ENCODE measurements around the gene SDHA. TPM values are rescaled to one million over a fixed set of nuclear protein-coding genes. Genes with fewer than 3 reads are reported as not detected.
"Not testable (repeated sequence)": the region's sequence is repeated elsewhere in the genome, so short reads cannot be mapped to it uniquely, and the experiment has no call there.

The SDHA gene
- total RNA-seq, 1 donor from 2014 or later: 91.7 TPM

- not testable (repeated sequence) for H3K27me3 ChIP-seq (ENCODE audit: insufficient read depth, low read length); H3K79me2 ChIP-seq (ENCODE audit: insufficient read depth, low read length); H3K4me3 Mint-ChIP-seq (ENCODE audit: unreplicated experiment); H3K9me3 Mint-ChIP-seq (ENCODE audit: unreplicated experiment); H3K4me1 ChIP-seq (ENCODE audit: insufficient read depth, low read length); H3K4me3 ChIP-seq (ENCODE audit: insufficient read depth, low read depth, low read length); H3K27ac ChIP-seq (ENCODE audit: low read depth, low read length); DNase-seq (ENCODE audit: low read depth); FAIRE-seq; H3K27ac Mint-ChIP-seq (ENCODE audit: unreplicated experiment); H3K9me3 ChIP-seq (ENCODE audit: insufficient read depth, low read depth, low read length); H3K9ac ChIP-seq (ENCODE audit: low read length); H2AFZ ChIP-seq (ENCODE audit: low read depth, low read length); H3K4me2 ChIP-seq (ENCODE audit: low read length); H3K27me3 Mint-ChIP-seq (ENCODE audit: low read depth, unreplicated experiment)
- peaks cover 13% of the 10 kb centered on the region for H4K20me1 ChIP-seq (ENCODE audit: insufficient read depth, low read length)
- H3K36me3 ChIP-seq (ENCODE audit: insufficient read depth, low read length): peaks cover 31% of the 10 kb centered on the region
- Mint-ChIP-seq H3K36me3 (ENCODE audit: low read depth, unreplicated experiment) (peaks cover 50% of the 10 kb centered on the region), H3K4me1 (ENCODE audit: low read depth, unreplicated experiment) (peaks cover 11% of the 10 kb centered on the region)
Measured at GRCh38 chr5:243683-244367, 25.7 kb downstream of the SDHA start.

- H3K27ac Mint-ChIP-seq (ENCODE audit: unreplicated experiment); H3K27ac ChIP-seq (ENCODE audit: low read depth, low read length); DNase-seq (ENCODE audit: low read depth); H2AFZ ChIP-seq (ENCODE audit: low read depth, low read length); H3K9me3 Mint-ChIP-seq (ENCODE audit: unreplicated experiment); H3K4me3 Mint-ChIP-seq (ENCODE audit: unreplicated experiment); H3K9ac ChIP-seq (ENCODE audit: low read length); H3K4me2 ChIP-seq (ENCODE audit: low read length); H3K4me1 ChIP-seq (ENCODE audit: insufficient read depth, low read length); H3K27me3 ChIP-seq (ENCODE audit: insufficient read depth, low read length); H3K27me3 Mint-ChIP-seq (ENCODE audit: low read depth, unreplicated experiment); FAIRE-seq; H3K9me3 ChIP-seq (ENCODE audit: insufficient read depth, low read depth, low read length); H3K79me2 ChIP-seq (ENCODE audit: insufficient read depth, low read length); H3K4me3 ChIP-seq (ENCODE audit: insufficient read depth, low read depth, low read length): not testable (repeated sequence)
- Mint-ChIP-seq H3K36me3 (ENCODE audit: low read depth, unreplicated experiment) (peaks cover 50% of the 10 kb centered on the region), H3K4me1 (ENCODE audit: low read depth, unreplicated experiment) (peaks cover 11% of the 10 kb centered on the region)
- peaks cover 37% of the 10 kb centered on the region for H3K36me3 ChIP-seq (ENCODE audit: insufficient read depth, low read length)
- H4K20me1 ChIP-seq (ENCODE audit: insufficient read depth, low read length): peaks cover 13% of the 10 kb centered on the region
Measured at GRCh38 chr5:245717-246116, 27.6 kb downstream of the SDHA start.

DNA sequence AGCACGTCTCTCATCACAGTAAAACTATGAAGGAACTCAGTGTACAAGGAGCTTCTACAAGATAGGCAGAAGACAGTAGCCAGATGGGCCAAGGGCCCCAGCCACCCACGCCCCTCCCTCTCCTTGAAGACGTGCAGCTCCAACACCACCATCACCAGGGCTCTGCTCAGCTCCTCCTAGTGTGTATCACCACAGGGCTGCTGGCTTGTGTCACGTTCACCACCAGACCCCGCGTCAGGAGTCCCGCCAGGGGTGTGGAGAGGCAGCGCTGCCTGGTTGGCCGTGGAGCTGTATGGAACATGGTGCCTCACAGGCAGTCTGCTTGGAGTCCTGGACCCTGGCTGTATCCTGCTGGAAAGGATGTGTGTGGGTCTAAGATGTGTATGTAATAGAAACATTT lies 32.3 kb downstream of the SDHA start:
- not testable (repeated sequence) for H3K4me2 ChIP-seq (ENCODE audit: low read length); H3K79me2 ChIP-seq (ENCODE audit: insufficient read depth, low read length); H3K27ac ChIP-seq (ENCODE audit: low read depth, low read length); FAIRE-seq; H3K4me1 Mint-ChIP-seq (ENCODE audit: low read depth, unreplicated experiment); DNase-seq (ENCODE audit: low read depth); H3K9ac ChIP-seq (ENCODE audit: low read length); H2AFZ ChIP-seq (ENCODE audit: low read depth, low read length); H4K20me1 ChIP-seq (ENCODE audit: insufficient read depth, low read length); H3K4me3 Mint-ChIP-seq (ENCODE audit: unreplicated experiment); H3K4me1 ChIP-seq (ENCODE audit: insufficient read depth, low read length); H3K4me3 ChIP-seq (ENCODE audit: insufficient read depth, low read depth, low read length); H3K27ac Mint-ChIP-seq (ENCODE audit: unreplicated experiment); H3K9me3 Mint-ChIP-seq (ENCODE audit: unreplicated experiment); H3K9me3 ChIP-seq (ENCODE audit: insufficient read depth, low read depth, low read length); H3K27me3 ChIP-seq (ENCODE audit: insufficient read depth, low read length); H3K27me3 Mint-ChIP-seq (ENCODE audit: low read depth, unreplicated experiment)
- peaks cover 31% of the 10 kb centered on the region for H3K36me3 ChIP-seq (ENCODE audit: insufficient read depth, low read length)
- peaks cover 32% of the 10 kb centered on the region for H3K36me3 Mint-ChIP-seq (ENCODE audit: low read depth, unreplicated experiment)

GRCh38 chr5:251016-251415 lies 32.9 kb downstream of the SDHA start:
- FAIRE-seq; H3K4me3 ChIP-seq (ENCODE audit: insufficient read depth, low read depth, low read length); H2AFZ ChIP-seq (ENCODE audit: low read depth, low read length); H3K4me1 ChIP-seq (ENCODE audit: insufficient read depth, low read length); H3K27me3 ChIP-seq (ENCODE audit: insufficient read depth, low read length); H3K79me2 ChIP-seq (ENCODE audit: insufficient read depth, low read length); H3K4me1 Mint-ChIP-seq (ENCODE audit: low read depth, unreplicated experiment); H3K9me3 ChIP-seq (ENCODE audit: insufficient read depth, low read depth, low read length); H3K4me3 Mint-ChIP-seq (ENCODE audit: unreplicated experiment); H3K4me2 ChIP-seq (ENCODE audit: low read length); H4K20me1 ChIP-seq (ENCODE audit: insufficient read depth, low read length); H3K27ac ChIP-seq (ENCODE audit: low read depth, low read length); H3K9ac ChIP-seq (ENCODE audit: low read length); H3K9me3 Mint-ChIP-seq (ENCODE audit: unreplicated experiment); H3K27me3 Mint-ChIP-seq (ENCODE audit: low read depth, unreplicated experiment); DNase-seq (ENCODE audit: low read depth); H3K27ac Mint-ChIP-seq (ENCODE audit: unreplicated experiment): not testable (repeated sequence)
- peaks cover 34% of the 10 kb centered on the region for H3K36me3 Mint-ChIP-seq (ENCODE audit: low read depth, unreplicated experiment)
- peaks cover 31% of the 10 kb centered on the region for H3K36me3 ChIP-seq (ENCODE audit: insufficient read depth, low read length)

- not testable (repeated sequence) for H3K27me3 Mint-ChIP-seq (ENCODE audit: low read depth, unreplicated experiment); H3K9me3 Mint-ChIP-seq (ENCODE audit: unreplicated experiment)
- H3K36me3 Mint-ChIP-seq (ENCODE audit: low read depth, unreplicated experiment): peaks cover 30% of the 10 kb centered on the region
Measured at GRCh38 chr5:251538-251937, 33.4 kb downstream of the SDHA start.

GRCh38 chr5:251975-252374 lies 33.9 kb downstream of the SDHA start:
- H3K27ac ChIP-seq (ENCODE audit: low read depth, low read length); H3K27me3 ChIP-seq (ENCODE audit: insufficient read depth, low read length); H3K4me1 ChIP-seq (ENCODE audit: insufficient read depth, low read length); H3K4me2 ChIP-seq (ENCODE audit: low read length); H4K20me1 ChIP-seq (ENCODE audit: insufficient read depth, low read length); H3K4me3 ChIP-seq (ENCODE audit: insufficient read depth, low read depth, low read length); DNase-seq (ENCODE audit: low read depth); H3K9me3 Mint-ChIP-seq (ENCODE audit: unreplicated experiment); H3K27me3 Mint-ChIP-seq (ENCODE audit: low read depth, unreplicated experiment); H3K9me3 ChIP-seq (ENCODE audit: insufficient read depth, low read depth, low read length); H3K27ac Mint-ChIP-seq (ENCODE audit: unreplicated experiment); H2AFZ ChIP-seq (ENCODE audit: low read depth, low read length); H3K4me1 Mint-ChIP-seq (ENCODE audit: low read depth, unreplicated experiment); H3K79me2 ChIP-seq (ENCODE audit: insufficient read depth, low read length); H3K4me3 Mint-ChIP-seq (ENCODE audit: unreplicated experiment); FAIRE-seq: not testable (repeated sequence)
- Histone ChIP-seq H3K9ac (ENCODE audit: low read length) (peak overlapping the region; percentile 37), H3K36me3 (ENCODE audit: insufficient read depth, low read length) (peaks cover 30% of the 10 kb centered on the region)
- peaks cover 33% of the 10 kb centered on the region for H3K36me3 Mint-ChIP-seq (ENCODE audit: low read depth, unreplicated experiment)

More at GRCh38 chr5:251538-251937, 33.4 kb downstream of the SDHA start:
- not testable (repeated sequence) for H3K9ac ChIP-seq (ENCODE audit: low read length); H3K4me2 ChIP-seq (ENCODE audit: low read length); H3K4me3 Mint-ChIP-seq (ENCODE audit: unreplicated experiment); DNase-seq (ENCODE audit: low read depth); H2AFZ ChIP-seq (ENCODE audit: low read depth, low read length); H3K4me1 ChIP-seq (ENCODE audit: insufficient read depth, low read length); H3K4me3 ChIP-seq (ENCODE audit: insufficient read depth, low read depth, low read length); H3K27ac Mint-ChIP-seq (ENCODE audit: unreplicated experiment); H4K20me1 ChIP-seq (ENCODE audit: insufficient read depth, low read length); FAIRE-seq; H3K9me3 ChIP-seq (ENCODE audit: insufficient read depth, low read depth, low read length); H3K4me1 Mint-ChIP-seq (ENCODE audit: low read depth, unreplicated experiment); H3K27ac ChIP-seq (ENCODE audit: low read depth, low read length); H3K27me3 ChIP-seq (ENCODE audit: insufficient read depth, low read length); H3K79me2 ChIP-seq (ENCODE audit: insufficient read depth, low read length)
- H3K36me3 ChIP-seq (ENCODE audit: insufficient read depth, low read length): peaks cover 28% of the 10 kb centered on the region

All from astrocyte (in vitro differentiated cells and primary cell).